GM18951 (cell line): ENCODE results near the gene SLC39A11.

Experiments
- POLR2A ChIP-seq: IDR thresholded peaks from 4 replicates; pipeline ENCODE4 v1.6.1; 2011; ENCODE audit warnings: mild to moderate bottlenecking; ENCODE audit not compliant: insufficient read length, insufficient read depth; ENCODE audit errors: extremely low read depth
- in situ Hi-C: fragments of 300-500 bp; cut with MboI; formaldehyde crosslinking; loops from one replicate; pipeline ENCODE4 v1.12.0; 2022; ENCODE audit warnings: low sequenced_read_pairs, mixed read lengths, inconsistent platforms; ENCODE audit not compliant: unreplicated experiment

Gene SLC39A11

GRCh38 chr17:72687886-72688285, 404.6 kb downstream of the SLC39A11 start:
- no peak for TF ChIP-seq POLR2A
- in situ Hi-C loops = no loop called here

GRCh38 chr17:72684405-72685020, 408.0 kb downstream of the SLC39A11 start:
- no peak for TF ChIP-seq POLR2A
- in situ Hi-C loops = no loop called here

- no peak for TF ChIP-seq POLR2A
- in situ Hi-C loops = no loop called here
Measured at GRCh38 chr17:72683506-72684404, 408.7 kb downstream of the SLC39A11 start.

- in situ Hi-C loops = no loop called here
- no peak for TF ChIP-seq POLR2A
Measured at GRCh38 chr17:72682605-72683004, 409.9 kb downstream of the SLC39A11 start.

- in situ Hi-C loops = no loop called here
- no peak for TF ChIP-seq POLR2A
Measured at GRCh38 chr17:72681844-72682243, 410.6 kb downstream of the SLC39A11 start.

GRCh38 chr17:72677714-72678390, 414.6 kb downstream of the SLC39A11 start:
- TF ChIP-seq POLR2A = no peak
- in situ Hi-C loops = no loop called here

GRCh38 chr17:72677108-72677507, 415.4 kb downstream of the SLC39A11 start:
- TF ChIP-seq POLR2A = no peak
- in situ Hi-C loops = no loop called here

- in situ Hi-C loops = no loop called here
- TF ChIP-seq POLR2A = no peak
Measured at GRCh38 chr17:72672729-72673128, 419.8 kb downstream of the SLC39A11 start.

- in situ Hi-C loops = no loop called here
- no peak for TF ChIP-seq POLR2A
Measured at GRCh38 chr17:72671016-72671415, 421.5 kb downstream of the SLC39A11 start.

- no peak for TF ChIP-seq POLR2A
- in situ Hi-C loops = no loop called here
Measured at GRCh38 chr17:72667096-72668063, 425.1 kb downstream of the SLC39A11 start.

- no peak for TF ChIP-seq POLR2A
Measured at GRCh38 chr17:72665852-72666851, 426.3 kb downstream of the SLC39A11 start.

More at GRCh38 chr17:72665852-72666851, 426.3 kb downstream of the SLC39A11 start:
- in situ Hi-C loops = no loop called here
